ACC112 (cell line): ENCODE data around the gene RIMBP2.

Experiments
- H2AFZ ChIP-seq: fragments of 200-600 bp; sonication (generic); one replicate; pipeline ENCODE4 v1.6.0; 2017; ENCODE audit warnings: antibody characterized with exemption, low read length; ENCODE audit not compliant: unreplicated experiment
- H3K27ac ChIP-seq: fragments of 200-600 bp; sonication (generic); 2 replicates; pipeline ENCODE4 v1.5.1; 2014; ENCODE audit warnings: low read depth, mild to moderate bottlenecking, antibody characterized with exemption, low read length, moderate library complexity
- H3K27me3 ChIP-seq: fragments of 200-600 bp; sonication (generic); 2 replicates; pipeline ENCODE4 v1.6.1; 2014; ENCODE audit warnings: mild to moderate bottlenecking, antibody characterized with exemption, low read length, moderate library complexity, mixed read lengths; ENCODE audit not compliant: insufficient read depth
- H3K36me3 ChIP-seq: fragments of 200-600 bp; sonication (generic); 2 replicates; pipeline ENCODE4 v1.6.1; 2016; ENCODE audit warnings: mild to moderate bottlenecking, antibody characterized with exemption, low read length, moderate library complexity, mixed read lengths; ENCODE audit not compliant: insufficient read depth
- H3K4me1 ChIP-seq: fragments of 200-600 bp; sonication (generic); one replicate; pipeline ENCODE4 v1.6.1; 2016; ENCODE audit warnings: low read length, mixed read lengths; ENCODE audit not compliant: insufficient read depth, unreplicated experiment, control insufficient read depth
- H3K4me3 ChIP-seq: fragments of 200-600 bp; sonication (generic); 2 replicates; pipeline ENCODE4 v1.5.1; 2014; ENCODE audit warnings: mild to moderate bottlenecking, low read depth, low read length
- H3K79me2 ChIP-seq: fragments of 200-600 bp; sonication (generic); one replicate; pipeline ENCODE4 v1.6.0; 2016; ENCODE audit warnings: low read length; ENCODE audit not compliant: control insufficient read depth, unreplicated experiment, insufficient read depth

RIMBP2 gene

GRCh38 chr12:130440411-130441080, 275.6 kb downstream of the RIMBP2 start:
- Histone ChIP-seq H3K36me3 (no peaks in the 10 kb centered on the region), H3K27ac (no peak overlapping the region), H3K79me2 (no peaks in the 10 kb centered on the region), H2AFZ (no peak overlapping the region), H3K4me1 (no peaks in the 10 kb centered on the region), H3K4me3 (no peak overlapping the region), H3K27me3 (no peaks in the 10 kb centered on the region)

DNA sequence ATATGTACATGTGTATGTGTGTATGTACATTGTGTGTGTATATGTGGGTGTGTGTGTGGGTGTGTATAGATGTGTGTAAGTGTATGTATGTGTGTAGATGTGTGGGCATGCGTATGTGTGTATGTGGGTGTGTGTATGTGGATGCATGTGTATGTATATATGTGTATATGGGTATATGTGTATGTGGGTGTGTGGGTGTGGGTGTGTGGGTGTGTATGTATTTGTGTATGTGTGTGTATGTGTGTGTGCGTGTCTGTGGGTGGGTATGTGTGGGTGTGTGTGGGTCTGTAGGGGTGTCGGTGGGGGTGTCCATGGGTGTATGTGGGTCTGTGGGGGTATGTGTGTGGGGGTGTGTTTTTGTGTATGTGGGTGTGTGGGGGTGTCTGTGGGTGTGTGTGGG, 276.8 kb downstream of the RIMBP2 start:
- Histone ChIP-seq H3K27ac (no peak overlapping the region), H3K36me3 (no peaks in the 10 kb centered on the region), H3K79me2 (no peaks in the 10 kb centered on the region), H3K4me3 (no peak overlapping the region), H3K27me3 (no peaks in the 10 kb centered on the region), H3K4me1 (no peaks in the 10 kb centered on the region), H2AFZ (no peak overlapping the region)

GRCh38 chr12:130438711-130439110, 277.4 kb downstream of the RIMBP2 start:
- Histone ChIP-seq H3K27me3 (no peaks in the 10 kb centered on the region), H3K79me2 (no peaks in the 10 kb centered on the region), H2AFZ (no peak overlapping the region), H3K4me1 (no peaks in the 10 kb centered on the region), H3K4me3 (no peak overlapping the region), H3K27ac (no peak overlapping the region), H3K36me3 (no peaks in the 10 kb centered on the region)

DNA sequence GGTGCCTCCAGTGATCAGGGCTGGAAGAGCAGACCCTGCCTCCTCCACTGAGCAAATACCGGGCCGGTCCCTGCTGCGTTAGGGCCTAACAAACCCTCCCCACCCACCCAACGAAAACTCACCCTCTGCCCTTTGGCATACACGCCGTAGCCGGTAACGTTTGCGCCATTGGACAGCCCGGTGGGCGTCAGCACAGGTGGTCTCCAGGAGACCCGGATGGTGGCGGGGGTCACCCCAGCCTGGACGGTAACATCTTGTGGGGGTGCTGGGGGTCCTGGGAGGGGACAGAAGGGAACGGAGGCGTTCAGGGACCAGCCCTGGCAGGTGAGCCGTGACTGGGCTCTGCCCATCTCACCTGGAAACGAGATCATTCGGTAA, 277.9 kb downstream of the RIMBP2 start:
- Histone ChIP-seq H3K4me3 (no peak overlapping the region), H3K27me3 (no peaks in the 10 kb centered on the region), H3K79me2 (no peaks in the 10 kb centered on the region), H2AFZ (no peak overlapping the region), H3K27ac (no peak overlapping the region), H3K4me1 (no peaks in the 10 kb centered on the region), H3K36me3 (no peaks in the 10 kb centered on the region)

DNA sequence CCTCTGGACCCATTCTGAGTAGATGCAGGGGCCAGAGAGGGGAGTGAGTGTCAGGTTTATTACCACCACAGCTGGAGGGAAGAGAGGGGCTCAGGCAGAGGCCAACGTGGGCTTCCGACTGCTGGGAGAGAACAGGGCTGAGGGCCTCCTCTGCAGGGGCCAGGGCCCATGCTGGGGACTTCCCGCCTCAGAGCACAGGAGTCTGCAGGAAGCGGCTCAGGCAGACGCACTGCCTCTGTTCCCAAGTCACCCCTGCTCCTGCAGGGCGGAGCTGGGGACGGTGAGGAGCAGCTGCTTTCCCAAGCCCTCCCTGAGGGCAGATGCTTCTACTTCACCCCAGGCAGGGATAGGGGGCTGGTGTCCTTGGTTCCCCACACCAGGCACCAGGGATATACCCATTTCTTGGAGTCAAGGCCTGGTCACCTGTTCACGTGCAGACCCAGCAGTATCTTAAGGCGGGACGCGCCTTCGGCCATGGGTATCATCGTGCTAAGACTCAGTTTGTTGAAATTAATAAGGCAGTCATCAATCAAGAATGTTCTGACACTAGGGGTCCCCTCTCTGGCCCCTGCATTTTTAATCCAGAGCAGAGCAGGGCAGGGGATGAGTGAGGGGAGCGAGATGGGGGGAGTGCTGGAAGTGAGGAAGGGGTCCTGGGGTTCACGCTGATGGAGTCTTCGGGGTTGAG, 278.4 kb downstream of the RIMBP2 start:
- H3K36me3 ChIP-seq, result no peaks in the 10 kb centered on the region
- H3K27me3 ChIP-seq, result no peaks in the 10 kb centered on the region
- no peak overlapping the region for H2AFZ ChIP-seq
- no peak overlapping the region for H3K4me3 ChIP-seq
- H3K27ac ChIP-seq, result no peak overlapping the region
- H3K79me2 ChIP-seq, result no peaks in the 10 kb centered on the region
- H3K4me1 ChIP-seq, result no peaks in the 10 kb centered on the region

DNA sequence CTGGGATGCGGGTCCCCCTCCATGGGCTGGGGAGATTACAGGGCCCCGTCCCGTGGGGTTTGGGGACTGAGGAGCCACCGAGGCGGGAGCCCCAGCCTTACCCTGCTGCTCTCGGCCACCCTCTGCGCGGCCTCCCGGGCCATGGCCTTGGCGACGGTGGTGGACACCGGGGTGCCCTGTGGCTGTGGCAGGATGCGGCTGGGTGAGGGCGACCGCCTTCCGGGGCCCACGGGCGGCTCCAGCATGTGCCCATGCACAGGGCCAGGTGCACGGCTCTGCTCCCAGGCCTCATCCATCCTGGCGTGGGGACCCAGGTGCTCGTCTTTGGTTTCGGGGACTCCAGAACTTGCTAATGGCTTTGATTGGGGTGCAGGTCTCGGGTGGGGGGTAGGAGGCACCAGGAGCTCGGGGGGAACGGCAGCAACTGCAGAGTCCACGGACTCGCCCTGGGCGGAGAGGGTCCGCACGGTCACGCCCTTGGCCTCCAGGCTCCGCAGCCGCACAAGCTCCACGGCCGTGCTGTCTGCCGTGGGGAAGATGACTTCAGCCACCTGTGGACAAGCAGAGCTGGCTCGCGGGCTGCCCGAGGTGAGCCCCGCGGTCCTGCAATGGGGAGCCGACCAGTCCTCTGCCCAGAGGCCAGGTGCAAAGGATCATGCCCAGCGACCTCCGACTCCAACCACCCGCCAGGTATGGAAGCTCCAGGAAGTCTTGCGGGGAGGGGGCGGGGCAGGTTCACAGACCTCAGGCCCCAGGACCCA, 279.2 kb downstream of the RIMBP2 start:
- Histone ChIP-seq H3K36me3 (no peaks in the 10 kb centered on the region), H3K79me2 (no peaks in the 10 kb centered on the region)

DNA sequence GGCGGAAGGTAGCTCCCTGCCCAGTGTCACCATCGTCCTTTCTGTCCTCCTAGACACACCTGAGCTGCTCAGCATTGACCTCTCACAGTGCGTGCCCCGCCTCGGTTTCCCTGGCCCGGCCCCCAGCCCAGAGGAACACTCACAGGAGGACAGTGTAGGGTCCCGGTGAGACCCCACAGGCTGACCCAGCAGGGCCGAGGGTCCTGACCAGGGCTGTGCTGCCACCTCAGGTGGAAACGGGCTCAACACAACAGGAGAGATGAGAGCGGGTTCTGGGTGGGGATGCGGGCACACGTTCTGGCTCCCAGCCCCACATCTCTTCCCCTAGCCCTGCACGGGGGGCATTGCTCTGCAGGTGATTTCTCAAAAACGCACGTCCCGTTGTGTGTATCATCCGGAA, 280.3 kb downstream of the RIMBP2 start:
- H2AFZ ChIP-seq, result no peak overlapping the region
- no peak overlapping the region for H3K27ac ChIP-seq
- no peaks in the 10 kb centered on the region for H3K36me3 ChIP-seq
- no peaks in the 10 kb centered on the region for H3K27me3 ChIP-seq
- H3K4me1 ChIP-seq, result no peaks in the 10 kb centered on the region
- H3K79me2 ChIP-seq, result no peaks in the 10 kb centered on the region
- H3K4me3 ChIP-seq, result no peak overlapping the region

More for the DNA sequence above, 279.2 kb downstream of the RIMBP2 start:
- Histone ChIP-seq H3K27ac (no peak overlapping the region), H2AFZ (no peak overlapping the region), H3K4me3 (no peak overlapping the region), H3K27me3 (no peaks in the 10 kb centered on the region), H3K4me1 (no peaks in the 10 kb centered on the region)

DNA sequence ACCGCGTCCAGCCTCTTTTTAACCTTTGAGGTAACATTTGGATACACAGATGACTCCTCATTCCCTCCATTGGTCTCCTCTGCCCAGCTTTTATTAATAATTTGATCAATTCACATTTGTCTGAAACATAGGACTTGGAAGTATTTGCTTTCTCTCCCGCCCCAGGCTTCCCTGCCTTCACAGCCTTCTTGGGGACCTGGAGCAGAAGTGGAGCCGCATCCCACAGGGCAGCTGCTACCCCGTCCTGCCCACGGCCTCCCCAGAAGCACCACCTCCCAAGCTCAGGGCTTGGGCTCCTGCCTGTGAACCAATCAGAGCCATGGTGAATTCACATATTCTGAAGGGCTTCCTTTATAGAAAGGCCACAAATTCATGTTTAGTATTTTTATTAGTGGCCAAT, 280.8 kb downstream of the RIMBP2 start:
- H3K4me3 ChIP-seq, result no peak overlapping the region
- H3K79me2 ChIP-seq, result no peaks in the 10 kb centered on the region
- no peak overlapping the region for H3K27ac ChIP-seq
- H3K4me1 ChIP-seq, result no peaks in the 10 kb centered on the region
- no peak overlapping the region for H2AFZ ChIP-seq
- no peaks in the 10 kb centered on the region for H3K36me3 ChIP-seq
- H3K27me3 ChIP-seq, result no peaks in the 10 kb centered on the region

GRCh38 chr12:130434560-130434959, 281.5 kb downstream of the RIMBP2 start:
- Histone ChIP-seq H2AFZ (no peak overlapping the region), H3K4me1 (no peaks in the 10 kb centered on the region), H3K36me3 (no peaks in the 10 kb centered on the region), H3K27me3 (no peaks in the 10 kb centered on the region), H3K4me3 (no peak overlapping the region), H3K79me2 (no peaks in the 10 kb centered on the region), H3K27ac (no peak overlapping the region)

DNA sequence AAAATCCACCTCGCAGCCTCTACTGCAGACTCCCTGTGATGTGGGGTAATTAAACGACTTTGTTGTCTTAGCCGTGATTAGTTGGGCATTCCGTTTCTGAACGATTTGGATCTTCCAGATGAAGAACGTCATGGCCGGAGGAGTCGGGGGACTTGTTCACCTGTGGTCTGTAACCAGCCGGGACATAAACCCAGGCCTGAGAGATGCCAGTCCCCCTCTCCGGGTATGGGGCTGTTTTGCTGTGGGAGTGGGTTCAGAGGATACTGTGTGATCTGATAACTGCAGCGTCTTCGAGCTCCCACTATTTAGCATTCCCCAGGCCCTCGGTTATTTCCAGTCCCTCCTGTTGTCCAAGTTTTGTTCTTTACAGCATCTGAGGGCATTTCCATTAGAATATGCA, 282.3 kb downstream of the RIMBP2 start:
- Histone ChIP-seq H3K27ac (no peak overlapping the region), H3K79me2 (no peaks in the 10 kb centered on the region), H3K4me3 (no peak overlapping the region), H3K27me3 (no peaks in the 10 kb centered on the region), H3K36me3 (no peaks in the 10 kb centered on the region), H2AFZ (no peak overlapping the region), H3K4me1 (no peaks in the 10 kb centered on the region)

DNA sequence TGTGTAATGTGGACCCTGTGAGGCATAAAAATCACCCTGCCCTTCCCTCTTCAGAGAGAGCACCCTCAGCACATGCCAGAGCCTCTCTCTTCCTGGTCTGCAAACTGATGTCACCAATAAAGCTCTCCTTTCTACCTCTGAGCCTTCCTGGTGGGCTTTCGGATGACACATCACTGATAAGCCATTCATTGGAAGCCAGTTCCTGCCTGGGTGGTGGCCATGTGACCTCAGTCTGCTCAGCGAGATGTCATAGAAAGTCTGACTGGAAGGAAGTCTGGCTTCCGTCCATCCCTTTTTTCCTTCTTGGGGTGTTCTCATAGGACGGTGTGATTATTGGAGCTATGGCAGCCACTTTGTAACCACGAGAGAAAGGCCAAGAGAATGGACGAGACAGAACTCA, 282.7 kb downstream of the RIMBP2 start:
- H2AFZ ChIP-seq, result no peak overlapping the region
- H3K27me3 ChIP-seq, result no peaks in the 10 kb centered on the region
- H3K79me2 ChIP-seq, result no peaks in the 10 kb centered on the region
- H3K36me3 ChIP-seq, result no peaks in the 10 kb centered on the region
- H3K4me3 ChIP-seq, result no peak overlapping the region
- no peak overlapping the region for H3K27ac ChIP-seq
- no peaks in the 10 kb centered on the region for H3K4me1 ChIP-seq
